Upper lobe of left lung (tissue), 6 donors: ENCODE measurements around the gene EGLN1. TPM values are rescaled to one million over a fixed set of nuclear protein-coding genes. Genes with fewer than 3 reads are reported as not detected.
"Not testable (repeated sequence)": the region's sequence is repeated elsewhere in the genome, so short reads cannot be mapped to it uniquely, and the experiment has no call there.

Experiments
- ATAC-seq, 2 donors: fragments of 200-7000 bp; cut with Tn5 transposase; one replicate each; pipeline ENCODE4 v1.9.1; 2022; ENCODE audit warnings: mild to moderate bottlenecking in 2 of 2, moderate library complexity in 2 of 2; ENCODE audit not compliant: low FRiP score in 2 of 2
- DNase-seq, 2 donors: peaks; one replicate each; pipeline ENCODE4 v3.0.0-alpha.2; 2019 to 2020
- H3K27ac ChIP-seq, 4 donors: fragments of 200-600 bp; sonication (generic); one replicate each; pipeline ENCODE4 v1.5.1; 2016 to 2019
- H3K27me3 ChIP-seq, 4 donors: fragments of 200-600 bp; sonication (generic); one replicate each; pipeline ENCODE4 v1.5.1; 2017 to 2019
- H3K36me3 ChIP-seq, 4 donors: fragments of 200-600 bp; sonication (generic); one replicate each; pipeline ENCODE4 v1.5.1; 2016 to 2019
- H3K4me1 ChIP-seq, 4 donors: fragments of 200-600 bp; sonication (generic); one replicate each; pipeline ENCODE4 v1.5.1; 2018 to 2019
- H3K4me3 ChIP-seq, 4 donors: fragments of 200-600 bp; sonication (generic); one replicate each; pipeline ENCODE4 v1.5.1; 2017 to 2019; ENCODE audit warnings: mild to moderate bottlenecking in 2 of 4, moderate library complexity in 1 of 4
- H3K9me3 ChIP-seq, 4 donors: fragments of 200-600 bp; sonication (generic); one replicate each; pipeline ENCODE4 v1.5.1; 2018 to 2019
- EP300 ChIP-seq, 4 donors: sonication (generic); formaldehyde crosslinking; IDR thresholded peaks; one replicate each; pipeline ENCODE4 v1.5.1; 2017; ENCODE audit warnings: antibody characterized with exemption in 4 of 4, control low read depth in 2 of 4
- POLR2A ChIP-seq, 4 donors: fragments of 450-650 bp; IDR thresholded peaks; one replicate each; pipeline ENCODE4 v1.5.1; 2016 to 2017; ENCODE audit warnings: antibody characterized with exemption in 4 of 4, mild to moderate bottlenecking in 2 of 4
- POLR2AphosphoS5 ChIP-seq, 2 donors: sonication (generic); formaldehyde crosslinking; IDR thresholded peaks; one replicate each; pipeline ENCODE4 v1.5.1; 2017; ENCODE audit warnings: antibody characterized with exemption in 2 of 2
- WGBS, 2 donors: methylation state at CpG; one replicate each; pipeline ENCODE4 v1.1.5; 2017 to 2018; 5-methylcytosine and 5-hydroxymethylcytosine counted together
- total RNA-seq, 6 donors: library from RNA; depleted of rRNA in 4 of 6; stranded (reverse); fragments of >200 nt in 4 of 6; gene quantifications; one replicate each; pipeline versions ENCODE4 v1.1.0 to v1.2.1, GENCODE V29; 2016 to 2021
- TF ChIP-seq, protein P1 (sequence below), 6 experiments: fragments of 450-650 bp in 4 of 6; fragments of 200-600 bp in 2 of 6; sonication (generic) in 2 of 6; IDR thresholded peaks; one replicate each; pipeline ENCODE4 v1.5.1; 2016 to 2019; ENCODE audit warnings: antibody characterized with exemption in 6 of 6
- donor health status: DM: no; HTN: no; CAD: no; lungs with moderate emphysema.
- donor health status: DM: no; HTN: yes; CAD: no; lungs with severe emphysema.

EGLN1 gene
- total RNA-seq, 6 donors from 2014 or later = 19.9 to 30.4 (median 22.8) TPM

- no peak for TF ChIP-seq POLR2A (IDR thresholded peaks at IDR 0.05)
- no peak for TF ChIP-seq EP300 (IDR thresholded peaks at IDR 0.05)
- TF ChIP-seq, protein P1, sequence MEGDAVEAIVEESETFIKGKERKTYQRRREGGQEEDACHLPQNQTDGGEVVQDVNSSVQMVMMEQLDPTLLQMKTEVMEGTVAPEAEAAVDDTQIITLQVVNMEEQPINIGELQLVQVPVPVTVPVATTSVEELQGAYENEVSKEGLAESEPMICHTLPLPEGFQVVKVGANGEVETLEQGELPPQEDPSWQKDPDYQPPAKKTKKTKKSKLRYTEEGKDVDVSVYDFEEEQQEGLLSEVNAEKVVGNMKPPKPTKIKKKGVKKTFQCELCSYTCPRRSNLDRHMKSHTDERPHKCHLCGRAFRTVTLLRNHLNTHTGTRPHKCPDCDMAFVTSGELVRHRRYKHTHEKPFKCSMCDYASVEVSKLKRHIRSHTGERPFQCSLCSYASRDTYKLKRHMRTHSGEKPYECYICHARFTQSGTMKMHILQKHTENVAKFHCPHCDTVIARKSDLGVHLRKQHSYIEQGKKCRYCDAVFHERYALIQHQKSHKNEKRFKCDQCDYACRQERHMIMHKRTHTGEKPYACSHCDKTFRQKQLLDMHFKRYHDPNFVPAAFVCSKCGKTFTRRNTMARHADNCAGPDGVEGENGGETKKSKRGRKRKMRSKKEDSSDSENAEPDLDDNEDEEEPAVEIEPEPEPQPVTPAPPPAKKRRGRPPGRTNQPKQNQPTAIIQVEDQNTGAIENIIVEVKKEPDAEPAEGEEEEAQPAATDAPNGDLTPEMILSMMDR (IDR thresholded peaks at IDR 0.05) = no peak
- TF ChIP-seq POLR2AphosphoS5 (IDR thresholded peaks at IDR 0.05) = no peak
- H3K4me1 ChIP-seq = no peaks in the 10 kb centered on the region
- ATAC-seq (no peak), DNase-seq (no peak)
- no peaks in the 10 kb centered on the region for H3K27me3 ChIP-seq
- no peaks in the 10 kb centered on the region for H3K9me3 ChIP-seq
- WGBS, 2 donors = 60 to 79% methylated on average over 2 of the region's 2 CpGs
- H3K4me3 ChIP-seq = no peak overlapping the region
- H3K36me3 ChIP-seq = peaks cover 12 to 65% (median 23%) of the 10 kb centered on the region in 4 donors
- peak overlapping the region in 1 of 4 donors; percentile 36 for H3K27ac ChIP-seq
These were observed 70.3 kb downstream of the EGLN1 start for GRCh38 chr1:231351816-231352215.

- not testable (repeated sequence) for DNase-seq, H3K4me3 ChIP-seq, ATAC-seq, H3K9me3 ChIP-seq, H3K4me1 ChIP-seq, H3K27me3 ChIP-seq, H3K27ac ChIP-seq
- H3K36me3 ChIP-seq = peaks cover 12 to 69% (median 25%) of the 10 kb centered on the region in 4 donors
- 96% methylated on average over 1 of the region's 1 CpG for WGBS, 2 donors
These were observed 73.2 kb downstream of the EGLN1 start for GRCh38 chr1:231348856-231349255.

DNA sequence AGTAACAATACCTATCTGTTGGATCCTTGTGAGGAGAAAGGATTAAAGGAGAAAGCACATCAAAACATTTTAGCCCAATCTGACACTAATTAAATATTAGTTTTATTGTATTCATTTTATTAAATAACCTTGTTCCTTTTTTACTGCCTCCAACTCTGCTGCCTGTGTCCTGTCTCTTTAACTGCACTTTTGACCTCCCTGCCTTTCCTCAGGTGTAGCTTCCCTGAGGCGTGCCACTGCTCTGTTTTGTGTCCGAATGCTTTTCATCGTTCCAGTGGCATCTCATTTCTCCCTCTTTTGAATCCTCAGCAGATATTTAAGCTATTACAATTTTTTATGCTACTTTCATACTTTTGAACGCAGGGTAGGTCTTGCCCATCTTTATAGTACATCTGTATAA, 73.6 kb downstream of the EGLN1 start:
- no peaks in the 10 kb centered on the region for H3K4me1 ChIP-seq
- TF ChIP-seq, protein P1 (IDR thresholded peaks at IDR 0.05) = no peak
- TF ChIP-seq POLR2A (IDR thresholded peaks at IDR 0.05) (no peak), POLR2AphosphoS5 (IDR thresholded peaks at IDR 0.05) (no peak), EP300 (IDR thresholded peaks at IDR 0.05) (no peak)
- no peaks in the 10 kb centered on the region for H3K9me3 ChIP-seq
- DNase-seq (no peak), ATAC-seq (no peak)
- no peak overlapping the region for H3K27ac ChIP-seq
- 95 to 99% methylated on average over 4 of the region's 4 CpGs for WGBS, 2 donors
- H3K36me3 ChIP-seq = peaks cover 12 to 73% (median 25%) of the 10 kb centered on the region in 4 donors
- H3K4me3 ChIP-seq = no peak overlapping the region
- no peaks in the 10 kb centered on the region for H3K27me3 ChIP-seq

DNA sequence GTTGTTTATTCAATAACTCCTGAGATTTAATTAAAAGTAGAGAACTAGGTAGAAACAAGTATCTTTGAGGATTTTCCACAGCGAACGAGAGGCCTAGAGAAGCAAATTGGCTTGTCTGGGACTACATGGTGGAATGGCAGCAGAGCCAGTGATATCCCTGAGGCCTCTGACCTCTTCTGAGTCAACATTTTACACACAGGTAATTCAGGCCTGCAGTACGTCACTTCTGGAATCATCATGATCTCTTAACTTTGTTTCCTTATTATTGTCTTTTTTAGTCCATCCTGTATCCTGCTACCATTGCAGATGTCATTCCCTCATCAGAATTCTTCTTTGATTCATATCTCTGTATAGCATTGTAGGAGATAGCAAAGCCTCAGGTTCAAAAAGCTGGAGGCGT, 74.1 kb downstream of the EGLN1 start:
- Histone ChIP-seq H3K4me1 (no peaks in the 10 kb centered on the region), H3K9me3 (no peaks in the 10 kb centered on the region), H3K27ac (no peak overlapping the region), H3K27me3 (no peaks in the 10 kb centered on the region), H3K36me3 (peaks cover 9 to 73% (median 24%) of the 10 kb centered on the region in 4 donors), H3K4me3 (no peak overlapping the region)
- TF ChIP-seq POLR2A (IDR thresholded peaks at IDR 0.05) = no peak
- TF ChIP-seq POLR2AphosphoS5 (IDR thresholded peaks at IDR 0.05) = no peak
- TF ChIP-seq, protein P1 (IDR thresholded peaks at IDR 0.05) = no peak
- no peak for TF ChIP-seq EP300 (IDR thresholded peaks at IDR 0.05)
- DNase-seq (no peak), ATAC-seq (no peak)
- 96 to 99% methylated on average over 4 of the region's 4 CpGs for WGBS, 2 donors

- no peak for TF ChIP-seq POLR2A (IDR thresholded peaks at IDR 0.05)
- TF ChIP-seq EP300 (IDR thresholded peaks at IDR 0.05) = no peak
- TF ChIP-seq POLR2AphosphoS5 (IDR thresholded peaks at IDR 0.05) = no peak
- TF ChIP-seq, protein P1 (IDR thresholded peaks at IDR 0.05) = no peak
- DNase-seq = no peak
- Histone ChIP-seq H3K27me3 (no peaks in the 10 kb centered on the region), H3K27ac (no peak overlapping the region), H3K36me3 (peaks cover 0 to 17% (median 1%) of the 10 kb centered on the region in 4 donors), H3K4me3 (no peak overlapping the region), H3K9me3 (no peaks in the 10 kb centered on the region), H3K4me1 (peaks cover 24 to 40% (median 32%) of the 10 kb centered on the region in 4 donors)
- WGBS, 2 donors = 93 to 97% methylated on average over 6 of the region's 6 CpGs
- no peak for ATAC-seq
These were observed 81.6 kb downstream of the EGLN1 start for GRCh38 chr1:231340328-231341013.
